HG02970 (cell line): Measurements from ENCODE around the gene WDR64.
"Not testable (repeated sequence)": the region's sequence is repeated elsewhere in the genome, so short reads cannot be mapped to it uniquely, and the experiment has no call there.

ENCODE experiments used
- ATAC-seq: cut with Tn5 transposase; IDR thresholded peaks from one replicate; pipeline ENCODE4 v1.9.1; 2021; ENCODE audit warnings: mild to moderate bottlenecking, moderate library complexity, moderate number of reproducible peaks; ENCODE audit not compliant: unreplicated experiment, low FRiP score

The WDR64 gene

DNA sequence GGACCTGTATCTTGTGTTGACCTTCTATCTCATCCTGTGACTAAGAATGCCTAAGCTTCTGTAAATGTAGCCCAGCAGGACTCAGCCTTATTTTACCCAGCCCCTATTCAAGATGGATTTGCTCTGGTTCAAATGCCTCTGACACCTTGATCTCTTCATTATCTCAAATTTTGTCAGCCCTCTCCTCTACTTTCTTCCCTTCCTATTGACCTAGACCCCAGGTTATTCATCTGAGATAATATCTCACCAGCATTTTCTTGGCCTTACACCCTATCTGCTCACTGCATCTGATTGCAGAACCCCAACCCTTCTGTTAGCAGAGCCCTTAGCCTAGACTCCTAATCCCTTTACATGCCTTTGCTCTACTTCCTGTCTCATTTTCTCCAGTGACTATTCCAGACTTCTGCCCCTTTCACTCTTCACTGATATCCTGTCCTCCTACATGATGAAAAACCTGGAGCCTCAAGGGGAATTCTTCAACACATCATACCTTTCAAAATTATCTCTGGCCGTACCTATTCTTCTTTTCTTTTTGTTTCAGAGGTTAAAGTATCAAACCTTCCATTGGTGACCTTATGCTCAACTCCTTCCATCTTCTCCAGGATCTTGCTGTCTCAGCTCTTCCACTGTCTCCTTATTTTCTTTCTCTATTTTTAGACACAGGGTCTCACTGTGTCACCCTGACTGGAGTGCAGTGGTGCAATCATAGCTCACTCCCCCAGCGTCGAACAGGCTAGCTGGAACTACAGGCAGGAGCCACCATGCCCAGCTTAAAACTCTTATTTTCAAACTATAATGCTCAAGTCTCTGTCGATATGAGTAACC, 44.9 kb downstream of the WDR64 start:
- ATAC-seq = no peak

DNA sequence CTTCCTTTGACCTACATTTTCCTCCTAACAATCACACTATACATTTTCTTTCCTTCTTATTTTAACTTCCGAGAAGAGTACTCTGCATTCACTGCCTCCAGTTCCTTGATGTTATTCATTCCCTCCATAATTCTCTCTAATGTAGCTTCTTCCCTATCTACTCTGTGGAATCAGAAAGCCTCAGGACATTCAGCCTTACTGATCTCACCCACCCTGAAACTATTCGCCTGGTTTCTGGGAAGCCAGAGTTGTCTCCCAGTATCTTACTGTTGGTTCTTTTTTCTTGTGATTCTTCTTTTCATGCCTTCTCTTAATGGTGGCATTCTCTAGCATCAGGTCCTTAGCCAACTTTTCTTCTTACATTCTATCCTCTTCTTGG, 45.5 kb downstream of the WDR64 start:
- ATAC-seq = no peak

DNA sequence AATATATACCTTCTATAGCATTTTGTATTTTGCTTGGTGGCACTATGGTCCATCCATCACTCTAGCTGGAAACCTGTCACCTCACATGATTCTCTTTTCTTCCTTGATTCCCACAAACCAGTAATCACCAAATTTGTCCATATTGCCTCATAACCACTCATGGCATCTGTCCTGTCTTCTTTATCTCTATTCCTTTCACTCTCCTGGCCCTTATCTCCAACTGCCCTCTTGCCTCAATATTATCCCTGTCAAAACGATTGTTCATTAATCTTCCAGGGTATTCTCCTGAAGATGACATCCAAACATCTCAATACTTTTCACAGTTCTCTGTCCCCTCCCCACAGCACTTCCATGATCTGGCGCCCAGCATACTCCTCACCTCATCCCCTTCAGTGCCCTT, 46.1 kb downstream of the WDR64 start:
- no peak for ATAC-seq

DNA sequence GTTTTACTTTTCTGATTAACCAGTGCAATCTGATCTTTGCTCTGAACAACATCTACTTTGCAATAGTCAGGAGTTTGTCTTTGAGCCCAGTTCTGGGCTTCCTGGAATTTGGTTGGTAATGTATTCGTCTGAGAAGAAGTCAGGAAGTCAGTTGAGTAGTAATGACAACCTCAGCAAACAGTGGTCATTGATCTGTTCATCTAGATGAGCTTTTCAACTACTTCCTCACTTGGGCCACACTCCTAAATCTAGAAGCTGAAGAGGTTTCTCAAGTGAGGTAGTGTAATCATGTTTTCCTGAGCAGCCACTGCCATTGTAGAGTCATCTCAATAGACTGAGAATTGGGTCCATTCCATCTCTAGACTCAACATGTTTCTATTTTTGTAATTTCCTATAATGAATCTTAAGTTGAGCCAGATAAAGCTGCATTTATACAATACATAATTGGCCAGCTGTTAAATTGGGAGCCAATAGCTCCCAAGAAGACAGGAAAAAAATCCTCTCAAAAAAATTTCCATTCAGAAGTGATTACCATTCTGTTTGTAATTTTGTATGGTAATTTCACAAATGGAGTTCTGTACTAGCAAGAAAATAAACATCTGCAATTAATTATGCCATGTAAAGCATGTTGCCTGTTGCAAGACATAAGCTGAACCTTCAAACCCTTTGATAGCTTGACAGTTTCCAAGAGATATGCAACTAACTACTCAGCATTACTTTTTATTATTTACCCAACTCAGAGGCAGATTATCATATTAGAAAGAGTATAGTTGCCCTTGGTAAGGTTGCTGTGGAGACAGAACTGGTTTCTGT, 49.6 kb downstream of the WDR64 start:
- no peak for ATAC-seq

DNA sequence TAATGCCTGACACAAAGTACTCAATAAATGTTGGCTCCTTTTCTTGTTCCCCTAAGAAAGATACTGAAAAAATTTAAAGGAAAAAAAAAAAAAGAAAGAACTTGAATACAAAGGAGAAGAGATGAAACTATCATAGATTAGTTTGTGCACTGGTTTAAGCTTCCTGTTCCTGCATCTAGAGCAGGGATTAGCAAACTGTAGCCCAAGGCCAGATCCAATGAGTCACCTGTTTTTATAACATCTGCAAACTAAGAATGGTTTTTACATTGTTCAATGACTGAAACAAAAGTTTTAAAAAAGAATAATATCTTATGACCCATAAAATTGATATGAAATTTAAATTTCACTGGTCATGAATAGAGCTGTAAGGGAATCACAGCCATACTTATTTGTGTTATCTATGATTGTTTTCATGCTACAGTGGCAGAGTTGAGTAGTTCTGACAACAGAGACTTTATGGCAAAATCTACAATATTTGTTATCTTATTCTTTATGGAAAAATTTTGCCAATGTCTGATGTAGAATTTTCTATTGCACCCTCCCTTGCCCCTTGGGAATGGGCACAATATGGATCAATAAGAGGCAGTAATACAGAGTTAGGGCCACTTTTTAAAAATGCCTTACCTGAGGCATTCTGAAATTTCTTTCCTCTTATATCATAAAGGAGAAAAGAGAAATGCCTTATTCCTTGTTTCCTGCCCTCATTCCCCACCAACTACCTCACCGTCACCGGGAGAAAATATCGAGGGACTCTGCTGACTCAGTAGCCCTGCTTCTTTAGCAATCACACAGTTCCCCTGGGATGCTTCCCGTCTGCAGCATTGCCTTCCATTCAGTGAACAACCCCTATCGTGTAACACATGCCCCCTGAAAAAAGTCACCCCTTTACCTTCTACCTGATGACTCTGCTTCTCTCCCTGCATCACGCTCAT, 50.6 kb downstream of the WDR64 start:
- no peak for ATAC-seq

DNA sequence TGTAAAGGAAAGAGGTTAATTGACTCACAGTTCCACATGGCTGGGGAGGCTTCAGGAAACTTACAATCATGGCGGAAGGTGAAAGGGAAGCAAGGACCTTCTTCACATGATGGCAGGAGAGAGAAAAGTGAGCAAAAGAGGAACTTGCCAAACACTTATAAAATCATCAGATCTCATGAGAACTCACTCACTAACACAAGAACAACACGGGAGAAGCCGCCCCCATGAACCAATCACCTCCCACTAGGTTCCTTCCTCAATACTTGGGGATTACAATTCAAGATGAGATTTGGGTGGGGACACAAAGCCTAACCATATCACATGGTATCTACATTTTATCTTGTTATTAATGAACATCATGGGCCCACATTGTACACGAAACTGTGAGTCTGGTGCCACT, 51.7 kb downstream of the WDR64 start:
- ATAC-seq = not testable (repeated sequence)

DNA sequence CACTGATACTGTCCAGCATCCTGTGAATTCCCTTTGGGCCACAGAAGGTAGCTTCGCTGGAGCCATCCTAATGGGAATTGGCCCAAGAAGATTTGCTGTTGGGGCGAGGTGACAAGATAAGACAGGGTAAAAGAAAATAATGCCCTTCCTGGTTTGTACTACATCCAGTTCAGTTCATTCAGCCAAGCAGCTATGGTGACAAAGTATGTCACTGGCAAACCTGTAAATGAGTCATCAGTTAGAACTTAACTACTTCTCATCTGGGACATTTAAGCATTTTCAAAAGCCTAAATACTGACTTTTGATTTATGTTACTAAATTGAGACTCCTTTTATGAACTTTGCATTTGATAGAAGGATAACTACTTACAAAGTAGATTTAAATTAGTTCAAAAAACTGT, 54.2 kb downstream of the WDR64 start:
- ATAC-seq = no peak

DNA sequence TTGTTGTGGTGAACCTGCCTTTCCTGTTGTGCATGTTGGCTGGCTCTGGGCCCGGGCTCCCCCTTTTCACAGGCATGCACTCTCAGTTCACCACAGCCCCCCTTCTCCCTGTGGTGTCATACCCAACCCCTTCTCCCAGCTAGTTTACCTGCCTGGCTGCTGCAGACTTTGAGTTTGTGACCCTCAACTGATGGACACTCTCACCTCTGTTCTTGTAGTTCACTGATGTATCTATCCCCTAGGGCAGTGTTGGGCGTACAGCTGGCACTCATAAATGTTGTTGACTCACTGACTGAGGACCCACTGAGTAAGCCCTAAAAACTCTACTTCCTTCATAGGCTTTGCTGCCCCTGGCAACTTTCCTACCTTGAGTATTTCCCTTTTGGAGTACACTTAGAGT, 54.9 kb downstream of the WDR64 start:
- no peak for ATAC-seq

DNA sequence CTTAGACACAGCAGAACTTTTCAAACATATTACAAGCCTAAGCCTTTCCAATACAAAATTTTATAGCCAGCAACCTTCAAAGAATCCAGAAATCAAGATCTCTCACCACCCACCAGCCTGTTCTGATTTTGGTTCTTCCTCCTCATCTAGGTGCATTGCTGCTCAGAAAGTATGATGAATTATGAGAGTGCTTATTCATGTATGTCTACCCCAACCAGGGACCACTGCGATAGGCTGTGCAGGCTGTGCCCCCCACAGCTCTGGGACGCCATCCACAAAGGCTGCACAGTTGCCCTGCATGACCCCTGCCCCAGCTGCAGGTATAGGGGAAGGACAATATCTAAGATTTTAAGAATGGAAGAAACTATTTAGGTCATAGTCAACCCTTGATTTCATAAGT, 55.4 kb downstream of the WDR64 start:
- no peak for ATAC-seq

DNA sequence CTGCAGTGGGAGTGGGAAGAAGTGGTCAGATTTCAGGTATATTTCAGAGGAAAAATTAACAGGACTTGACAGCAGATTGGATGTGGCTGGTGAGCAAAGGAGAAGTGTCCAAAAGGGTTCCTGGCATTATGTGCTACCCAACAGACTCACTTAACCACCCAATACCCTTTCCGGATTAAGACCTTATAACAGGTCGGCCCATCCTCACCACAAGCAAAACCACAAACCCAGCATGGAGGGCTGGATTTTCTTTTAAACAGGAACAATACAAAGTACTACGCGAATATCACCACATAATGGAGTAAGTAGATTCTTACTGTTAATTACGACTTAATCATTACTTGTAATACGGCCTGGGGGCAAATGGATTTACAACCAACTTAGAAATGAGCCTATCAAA, 59.2 kb downstream of the WDR64 start:
- ATAC-seq = no peak

DNA sequence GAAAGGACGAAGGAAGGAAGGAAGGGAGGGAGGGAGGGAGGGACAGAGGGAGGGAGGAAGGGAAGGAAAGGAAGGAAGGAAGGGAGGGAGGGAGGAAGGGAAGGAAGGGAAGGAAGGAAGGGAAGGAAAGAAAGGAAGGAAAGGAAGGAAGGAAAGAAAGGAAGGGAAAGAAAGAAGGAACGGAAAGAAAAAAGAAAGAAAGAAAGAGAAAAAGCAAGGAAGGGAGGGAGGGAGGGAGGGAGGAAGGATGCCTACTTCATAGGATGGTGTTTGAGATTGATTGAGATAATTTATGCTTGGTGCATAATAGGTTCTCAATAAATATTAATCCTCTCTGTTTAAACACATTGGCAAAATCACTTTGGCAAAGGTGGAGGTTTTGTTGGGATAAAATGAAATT, 61.2 kb downstream of the WDR64 start:
- ATAC-seq = no peak

DNA sequence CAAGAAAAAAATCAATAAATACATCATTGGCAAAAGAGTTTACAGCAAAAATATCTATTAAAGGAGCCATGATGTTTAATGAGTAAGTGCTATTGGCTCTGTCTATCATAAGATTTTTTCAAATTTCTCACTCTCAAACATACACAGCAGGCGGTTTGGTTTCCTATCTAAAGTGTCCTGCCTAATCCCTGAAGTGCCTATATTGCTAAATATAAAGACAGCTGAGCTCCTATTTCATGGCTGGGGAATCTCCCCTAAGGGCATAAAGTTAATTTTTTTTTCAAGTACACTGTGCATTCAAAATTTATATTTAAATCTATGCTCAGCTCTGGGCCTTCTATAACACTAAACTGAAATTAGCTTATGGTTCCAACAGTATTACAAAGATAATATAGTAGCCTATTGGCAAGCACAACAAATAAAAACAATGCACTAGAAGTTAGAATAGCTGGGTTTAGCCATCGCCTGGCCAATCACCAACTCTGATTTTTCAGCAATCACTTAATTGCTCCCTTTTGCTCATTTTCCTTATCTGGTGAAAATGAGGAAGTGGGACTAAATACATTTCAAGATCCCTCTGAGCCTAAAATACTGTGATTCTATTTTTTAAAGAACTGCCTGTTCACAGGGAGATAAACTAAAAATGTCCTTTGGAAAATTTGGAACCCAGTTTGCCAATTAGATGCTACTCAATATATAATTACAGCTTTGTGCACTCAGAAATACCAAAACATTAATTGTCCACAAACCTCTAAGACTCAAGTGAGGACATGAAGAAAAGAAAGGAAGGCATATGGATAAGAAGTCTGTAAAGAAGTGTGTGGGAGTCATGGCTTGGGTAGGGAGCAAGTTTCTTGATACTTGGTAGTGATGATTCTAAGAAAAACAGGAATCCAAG, 62.5 kb downstream of the WDR64 start:
- no peak for ATAC-seq

DNA sequence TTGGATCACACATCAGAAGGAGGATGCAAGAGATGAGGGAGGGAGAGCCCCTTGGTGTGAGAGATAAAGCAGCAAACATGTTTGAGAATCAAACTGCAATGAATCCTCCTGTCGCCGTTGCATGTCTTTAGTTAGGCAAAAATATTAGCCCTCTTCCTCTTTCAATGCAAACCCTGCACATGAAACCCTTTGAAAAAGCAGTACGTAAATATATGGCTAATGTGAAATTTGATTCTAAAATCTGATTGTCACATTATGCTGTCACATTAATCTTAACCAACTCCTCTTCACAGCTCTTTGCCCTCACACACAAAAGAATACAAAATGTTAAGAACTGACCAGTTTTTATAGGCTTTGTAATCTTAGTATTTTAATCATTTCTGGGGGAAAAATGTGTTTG, 63.4 kb downstream of the WDR64 start:
- no peak for ATAC-seq

DNA sequence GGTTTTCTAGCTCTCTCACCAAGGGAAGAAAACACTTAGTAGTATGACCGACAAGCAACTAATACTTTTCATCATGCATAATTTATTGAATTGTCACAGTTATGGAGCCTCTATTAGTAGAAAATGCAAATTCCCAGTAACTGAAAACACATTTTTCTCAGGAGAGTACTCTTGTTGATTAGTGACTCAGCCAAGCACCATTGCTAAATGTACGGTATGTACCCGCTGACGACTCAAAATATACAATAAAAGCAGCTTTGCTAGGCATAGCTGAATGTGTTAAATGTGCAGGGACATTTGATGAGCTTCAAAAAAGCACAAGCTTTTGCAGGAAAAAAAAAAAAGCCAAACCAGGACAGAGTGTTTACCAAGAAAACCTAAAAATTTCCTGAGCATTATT, 63.9 kb downstream of the WDR64 start:
- no peak for ATAC-seq

DNA sequence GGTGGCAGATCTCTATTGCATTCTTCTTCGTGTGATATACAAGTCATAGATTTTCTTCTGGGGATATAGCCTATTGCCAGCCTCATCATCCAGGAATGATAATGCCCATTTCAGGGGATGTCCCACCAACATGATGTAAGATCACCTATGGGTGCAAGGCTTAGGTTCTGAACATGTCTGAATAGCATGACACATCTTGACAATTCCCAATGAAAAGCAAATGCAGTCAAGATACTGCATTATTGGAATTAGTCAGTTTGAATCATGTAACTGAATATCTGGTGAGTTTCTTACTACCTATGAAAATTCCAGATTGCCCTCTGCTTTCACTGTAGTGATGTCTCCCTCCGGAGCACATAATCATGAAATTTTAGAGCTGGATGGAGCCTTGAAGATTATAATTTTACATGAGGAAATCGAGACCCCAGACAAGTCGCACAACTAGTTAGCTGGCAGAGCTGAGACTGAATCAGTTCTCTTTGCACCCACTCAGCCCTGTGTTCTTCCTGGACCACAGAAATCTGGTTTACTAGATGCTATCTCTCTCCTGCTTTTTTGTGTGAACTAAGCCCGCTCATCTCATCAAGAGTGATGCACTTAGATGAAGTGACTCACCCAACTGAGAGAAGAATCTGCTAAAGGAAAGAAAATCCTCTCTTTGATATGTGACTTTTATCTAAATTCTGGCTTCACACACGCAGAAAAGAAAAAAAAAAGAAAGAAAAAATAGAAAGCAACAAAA, 65.0 kb downstream of the WDR64 start:
- no peak for ATAC-seq

DNA sequence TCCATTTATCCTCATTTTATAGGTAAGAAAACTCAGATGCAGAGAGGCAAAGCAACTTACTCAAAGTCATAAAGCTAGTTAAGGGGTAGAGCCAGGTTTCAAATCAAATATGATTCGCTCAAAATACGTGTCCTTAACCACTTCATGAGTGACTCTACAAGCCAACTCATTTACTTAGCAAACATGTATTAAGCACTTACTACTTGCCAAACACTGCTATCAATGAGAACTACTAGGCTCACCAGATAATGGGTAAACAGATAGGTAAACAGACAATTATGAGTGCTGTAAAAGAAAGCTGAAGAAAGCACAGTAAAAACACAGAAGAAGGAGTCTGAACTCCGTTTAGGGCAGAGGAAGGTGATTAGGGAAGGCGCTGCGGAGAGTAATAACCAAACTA, 65.9 kb downstream of the WDR64 start:
- no peak for ATAC-seq

DNA sequence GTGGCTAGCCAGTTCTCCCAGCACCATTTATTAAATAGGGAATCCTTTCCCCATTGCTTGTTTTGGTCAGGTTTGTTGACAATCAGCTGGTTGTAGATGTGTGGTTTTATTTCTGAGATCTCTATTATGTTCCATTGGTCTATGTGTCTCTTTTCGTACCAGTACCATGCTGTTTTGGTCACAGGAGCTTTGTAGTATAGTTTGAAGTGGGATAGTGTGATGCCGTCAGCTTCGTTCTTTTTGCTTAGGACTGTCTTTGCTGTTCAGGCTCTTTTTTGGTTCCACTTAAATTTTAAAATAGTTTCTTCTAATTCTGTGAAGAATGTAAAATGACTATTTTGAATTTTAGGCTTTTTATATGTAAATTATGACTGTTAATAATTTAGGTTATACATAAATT, 68.9 kb downstream of the WDR64 start:
- ATAC-seq = no peak

DNA sequence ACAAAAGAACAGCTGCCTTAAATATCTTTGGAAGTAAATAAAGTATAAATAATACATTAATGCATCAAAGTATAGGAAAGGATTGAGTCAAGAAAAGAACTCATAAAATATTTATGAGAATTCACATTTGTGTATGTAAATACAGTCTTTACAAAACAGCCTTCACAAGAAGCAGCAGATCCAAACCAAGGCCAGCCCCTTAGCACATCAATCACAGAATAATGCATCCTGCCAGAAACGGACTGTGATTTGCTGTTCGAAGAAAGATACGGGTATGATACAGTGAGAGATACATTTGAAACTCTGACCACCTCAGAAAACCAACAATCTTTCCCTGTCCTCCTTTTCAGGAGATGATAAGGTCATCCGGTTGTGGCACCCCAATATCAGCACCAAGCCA, 70.9 kb downstream of the WDR64 start:
- no peak for ATAC-seq

DNA sequence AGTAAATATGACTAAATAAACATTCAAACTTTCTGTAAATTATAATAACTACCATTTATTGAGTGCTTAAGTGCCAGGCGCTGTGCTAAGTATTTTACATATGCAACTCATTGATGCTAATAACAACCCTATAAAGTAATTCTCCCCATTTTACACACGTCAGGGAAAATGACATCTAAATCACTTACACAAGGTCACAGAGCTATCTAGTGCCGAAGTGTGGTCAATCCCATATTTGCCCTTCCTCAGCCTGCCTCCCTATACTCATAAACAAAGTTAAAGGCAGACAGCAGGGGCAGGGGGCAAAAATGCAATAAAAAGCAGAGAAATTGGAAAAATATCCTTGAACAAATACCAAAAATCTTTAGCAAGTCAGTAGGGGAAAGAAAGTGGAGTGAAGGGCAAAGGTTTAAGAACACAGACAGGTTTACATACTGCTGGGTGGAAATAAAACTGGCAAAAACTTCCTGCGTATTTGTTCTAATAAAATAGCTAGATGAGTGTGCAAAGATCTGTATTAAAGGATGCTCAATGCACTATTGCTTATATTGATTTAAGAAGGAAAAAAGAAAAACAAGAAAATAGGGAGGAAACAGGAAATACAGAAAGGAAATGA, 72.8 kb downstream of the WDR64 start:
- ATAC-seq = no peak
